ENCODE results near the gene PABPN1L.

DNA sequence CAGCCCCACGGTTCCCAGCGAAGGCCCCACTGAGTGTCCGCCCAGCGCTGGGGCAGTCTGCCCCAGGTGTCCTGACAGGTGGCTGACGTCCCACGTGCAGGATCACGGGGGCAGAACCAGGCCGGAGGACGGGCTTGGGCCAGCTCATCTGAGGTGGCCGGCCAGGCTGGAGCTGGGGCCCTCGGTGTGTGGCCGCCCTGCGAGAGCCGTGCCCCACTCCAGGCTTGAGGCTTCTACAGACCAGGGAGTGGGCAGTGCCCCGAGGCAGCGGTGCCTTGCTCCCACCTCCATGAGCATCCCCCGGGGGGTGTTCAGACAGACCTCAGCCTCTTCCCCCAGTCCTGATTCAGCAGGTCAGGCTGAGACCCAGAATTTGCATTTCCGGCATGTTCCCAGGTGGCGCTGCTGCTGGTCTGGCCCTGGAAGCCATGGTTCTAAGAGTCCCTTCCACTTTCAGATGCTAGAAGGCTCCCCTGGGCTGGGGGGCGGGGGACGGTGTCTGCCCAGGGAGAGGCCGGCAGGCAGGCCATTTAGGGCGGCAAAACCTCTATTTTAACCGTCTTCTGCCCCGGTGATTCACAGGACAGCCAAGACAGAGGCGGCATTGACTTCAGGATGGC, 35.4 kb upstream of the PABPN1L start:
- TF ChIP-seq, protein P1, sequence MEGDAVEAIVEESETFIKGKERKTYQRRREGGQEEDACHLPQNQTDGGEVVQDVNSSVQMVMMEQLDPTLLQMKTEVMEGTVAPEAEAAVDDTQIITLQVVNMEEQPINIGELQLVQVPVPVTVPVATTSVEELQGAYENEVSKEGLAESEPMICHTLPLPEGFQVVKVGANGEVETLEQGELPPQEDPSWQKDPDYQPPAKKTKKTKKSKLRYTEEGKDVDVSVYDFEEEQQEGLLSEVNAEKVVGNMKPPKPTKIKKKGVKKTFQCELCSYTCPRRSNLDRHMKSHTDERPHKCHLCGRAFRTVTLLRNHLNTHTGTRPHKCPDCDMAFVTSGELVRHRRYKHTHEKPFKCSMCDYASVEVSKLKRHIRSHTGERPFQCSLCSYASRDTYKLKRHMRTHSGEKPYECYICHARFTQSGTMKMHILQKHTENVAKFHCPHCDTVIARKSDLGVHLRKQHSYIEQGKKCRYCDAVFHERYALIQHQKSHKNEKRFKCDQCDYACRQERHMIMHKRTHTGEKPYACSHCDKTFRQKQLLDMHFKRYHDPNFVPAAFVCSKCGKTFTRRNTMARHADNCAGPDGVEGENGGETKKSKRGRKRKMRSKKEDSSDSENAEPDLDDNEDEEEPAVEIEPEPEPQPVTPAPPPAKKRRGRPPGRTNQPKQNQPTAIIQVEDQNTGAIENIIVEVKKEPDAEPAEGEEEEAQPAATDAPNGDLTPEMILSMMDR (IDR thresholded peaks at IDR 0.05): no peak
- TF ChIP-seq NR3C1 (IDR thresholded peaks at IDR 0.05) (no peak), POLR2AphosphoS2 (conservative IDR thresholded peaks at IDR 0.05; ENCODE audit: low read length) (no peak), HDAC2 (IDR thresholded peaks at IDR 0.05) (no peak), JUNB (IDR thresholded peaks at IDR 0.05) (no peak)
